Measurements from ENCODE around the gene SSC4D. TPM values are rescaled to one million over a fixed set of nuclear protein-coding genes. Genes with fewer than 3 reads are reported as not detected.

Gene SSC4D
- polyA plus RNA-seq, 3 donors = 0.48 to 0.56 (median 0.56) TPM

DNA sequence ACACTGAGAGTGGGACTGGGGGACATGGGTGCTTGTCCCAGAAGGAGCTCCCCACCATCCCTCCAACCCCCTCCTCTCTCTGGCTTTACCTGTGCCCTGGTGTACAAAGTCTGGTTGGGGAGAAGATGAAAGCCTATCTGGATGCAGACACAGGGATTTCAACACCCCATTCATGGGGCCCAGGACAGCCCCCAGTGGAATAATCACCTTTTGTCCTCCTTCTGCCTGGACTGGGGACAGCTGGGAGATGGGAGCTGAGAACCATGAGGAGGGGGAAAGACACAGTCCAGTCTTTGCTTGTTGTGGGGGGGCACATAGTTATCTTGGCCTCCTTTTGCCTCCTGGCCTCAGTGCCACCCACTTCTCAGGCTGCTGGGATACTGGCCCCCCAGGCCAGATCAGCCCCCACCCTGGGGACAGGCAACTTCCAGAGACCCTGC, 1.4 kb downstream of the SSC4D start:
- H3K27me3 ChIP-seq (ENCODE audit: control insufficient read depth in 2 of 2, insufficient read depth in 2 of 2, low read length in 2 of 2) = no peaks in the 10 kb centered on the region
- no peaks in the 10 kb centered on the region for H3K36me3 ChIP-seq (replicated peaks in 1 of 2; ENCODE audit: control insufficient read depth in 1 of 2, insufficient read depth in 2 of 2, low read length in 2 of 2)
- no peaks in the 10 kb centered on the region for H4K20me1 ChIP-seq (ENCODE audit: insufficient read depth, low read length)
- H3K4me2 ChIP-seq (replicated peaks; ENCODE audit: extremely low read depth, low read length, poor library complexity, severe bottlenecking) = no peak overlapping the region
- H3K79me2 ChIP-seq (ENCODE audit: insufficient read depth, low read length) = no peaks in the 10 kb centered on the region
- no peak overlapping the region for H3K9ac ChIP-seq (ENCODE audit: insufficient read depth, low read length, poor library complexity, severe bottlenecking)
- H3K9me3 Mint-ChIP-seq = no peaks in the 10 kb centered on the region
- H3K27ac Mint-ChIP-seq = peak overlapping the region in 1 of 7 donors; percentile 2
- H3K36me3 Mint-ChIP-seq = peaks cover 6 to 7% of the 10 kb centered on the region in 2 donors
- H3K4me1 ChIP-seq (ENCODE audit: control insufficient read depth in 1 of 2, insufficient read depth in 2 of 2, low read length in 2 of 2) = peaks cover 27 to 37% of the 10 kb centered on the region in 2 donors
- H3K9me3 ChIP-seq (replicated peaks in 1 of 2; ENCODE audit: control insufficient read depth in 1 of 2, insufficient read depth in 1 of 2, low read length in 2 of 2) = no peaks in the 10 kb centered on the region
- TF ChIP-seq, protein P1, sequence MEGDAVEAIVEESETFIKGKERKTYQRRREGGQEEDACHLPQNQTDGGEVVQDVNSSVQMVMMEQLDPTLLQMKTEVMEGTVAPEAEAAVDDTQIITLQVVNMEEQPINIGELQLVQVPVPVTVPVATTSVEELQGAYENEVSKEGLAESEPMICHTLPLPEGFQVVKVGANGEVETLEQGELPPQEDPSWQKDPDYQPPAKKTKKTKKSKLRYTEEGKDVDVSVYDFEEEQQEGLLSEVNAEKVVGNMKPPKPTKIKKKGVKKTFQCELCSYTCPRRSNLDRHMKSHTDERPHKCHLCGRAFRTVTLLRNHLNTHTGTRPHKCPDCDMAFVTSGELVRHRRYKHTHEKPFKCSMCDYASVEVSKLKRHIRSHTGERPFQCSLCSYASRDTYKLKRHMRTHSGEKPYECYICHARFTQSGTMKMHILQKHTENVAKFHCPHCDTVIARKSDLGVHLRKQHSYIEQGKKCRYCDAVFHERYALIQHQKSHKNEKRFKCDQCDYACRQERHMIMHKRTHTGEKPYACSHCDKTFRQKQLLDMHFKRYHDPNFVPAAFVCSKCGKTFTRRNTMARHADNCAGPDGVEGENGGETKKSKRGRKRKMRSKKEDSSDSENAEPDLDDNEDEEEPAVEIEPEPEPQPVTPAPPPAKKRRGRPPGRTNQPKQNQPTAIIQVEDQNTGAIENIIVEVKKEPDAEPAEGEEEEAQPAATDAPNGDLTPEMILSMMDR (IDR thresholded peaks at IDR 0.05) = no peak
- intact Hi-C loops (cut with micrococcal nuclease) = no loop called here
- H3K27ac ChIP-seq (ENCODE audit: low read depth in 1 of 2, low read length in 2 of 2) = no peak overlapping the region
- H3K4me3 ChIP-seq (replicated peaks in 1 of 3; ENCODE audit: low read depth in 2 of 3, low read length in 3 of 3) = no peak overlapping the region
- H3K4me3 Mint-ChIP-seq = no peak overlapping the region
- DNase-seq = no peak
- H2AFZ ChIP-seq (ENCODE audit: insufficient read depth, low read depth, low read length, poor library complexity, severe bottlenecking) = no peak overlapping the region
- H3K4me1 Mint-ChIP-seq = peaks cover 44% of the 10 kb centered on the region
- H3K27me3 Mint-ChIP-seq (ENCODE audit: low read depth in 3 of 3) = peaks cover 0 to 4% (median 0%) of the 10 kb centered on the region in 3 donors

DNA sequence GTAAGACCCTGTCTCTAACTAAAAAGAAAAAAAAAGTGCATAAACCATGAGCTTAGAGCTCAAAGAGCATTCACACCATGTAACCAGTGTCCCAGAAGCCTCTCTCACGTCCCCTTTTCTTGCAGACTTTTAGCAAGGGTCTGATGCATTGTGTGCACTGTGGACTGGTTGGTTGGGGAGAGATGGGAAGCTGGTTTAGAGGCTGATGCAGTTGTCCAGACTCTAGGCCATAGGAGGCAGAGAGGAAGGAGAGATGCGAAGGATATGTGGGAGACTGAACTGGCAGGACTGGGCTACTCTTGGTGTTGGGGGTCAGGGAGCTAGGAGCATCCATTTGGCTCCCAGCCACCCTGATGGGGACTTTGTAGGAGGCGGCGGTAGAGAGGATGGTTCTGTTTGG, 1.8 kb downstream of the SSC4D start:
- intact Hi-C loops (cut with micrococcal nuclease) = no loop called here
- Histone ChIP-seq H3K79me2 (ENCODE audit: insufficient read depth, low read length) (no peaks in the 10 kb centered on the region), H3K9ac (ENCODE audit: insufficient read depth, low read length, poor library complexity, severe bottlenecking) (no peak overlapping the region), H4K20me1 (ENCODE audit: insufficient read depth, low read length) (no peaks in the 10 kb centered on the region), H3K36me3 (replicated peaks in 1 of 2; ENCODE audit: control insufficient read depth in 1 of 2, insufficient read depth in 2 of 2, low read length in 2 of 2) (no peaks in the 10 kb centered on the region), H2AFZ (ENCODE audit: insufficient read depth, low read depth, low read length, poor library complexity, severe bottlenecking) (no peak overlapping the region), H3K9me3 (replicated peaks in 1 of 2; ENCODE audit: control insufficient read depth in 1 of 2, insufficient read depth in 1 of 2, low read length in 2 of 2) (no peaks in the 10 kb centered on the region), H3K4me1 (ENCODE audit: control insufficient read depth in 1 of 2, insufficient read depth in 2 of 2, low read length in 2 of 2) (peaks cover 27 to 37% of the 10 kb centered on the region in 2 donors), H3K27me3 (ENCODE audit: control insufficient read depth in 2 of 2, insufficient read depth in 2 of 2, low read length in 2 of 2) (no peaks in the 10 kb centered on the region), H3K4me3 (replicated peaks in 1 of 3; ENCODE audit: low read depth in 2 of 3, low read length in 3 of 3) (no peak overlapping the region), H3K4me2 (replicated peaks; ENCODE audit: extremely low read depth, low read length, poor library complexity, severe bottlenecking) (no peak overlapping the region), H3K27ac (ENCODE audit: low read depth in 1 of 2, low read length in 2 of 2) (no peak overlapping the region)
- TF ChIP-seq, protein P1 (IDR thresholded peaks at IDR 0.05) = no peak
- H3K27me3 Mint-ChIP-seq (ENCODE audit: low read depth in 3 of 3) = peaks cover 0 to 3% (median 2%) of the 10 kb centered on the region in 3 donors
- 84% methylated on average over 2 of the region's 4 CpGs for WGBS (ENCODE audit: insufficient coverage)
- peaks cover 44% of the 10 kb centered on the region for H3K4me1 Mint-ChIP-seq
- H3K36me3 Mint-ChIP-seq = peaks cover 6 to 7% of the 10 kb centered on the region in 2 donors
- H3K27ac Mint-ChIP-seq = peak overlapping the region in 1 of 7 donors; percentile 2
- H3K9me3 Mint-ChIP-seq = no peaks in the 10 kb centered on the region
- no peak overlapping the region for H3K4me3 Mint-ChIP-seq
- DNase-seq = no peak

Measured in CD14-positive monocyte (primary cell).